CD4-positive, alpha-beta memory T cell (primary cell): ENCODE data around the gene CUTC. TPM values are rescaled to one million over a fixed set of nuclear protein-coding genes. Genes with fewer than 3 reads are reported as not detected.

Experiments used
- CTCF ChIA-PET: fragments of 350-600 bp; sonication (Branson Sonifier 250); formaldehyde crosslinking; loops from one replicate; lab custom pipeline; 2021; ENCODE audit warnings: inconsistent platforms; ENCODE audit not compliant: partially characterized antibody; lab: Charles Lee
- POLR2A ChIA-PET: fragments of 350-600 bp; sonication (Branson Sonifier 250); formaldehyde crosslinking; loops from one replicate; lab custom pipeline; 2021; ENCODE audit not compliant: partially characterized antibody; lab: Charles Lee
- DNase-seq, 5 donors: peaks; one replicate each; pipeline versions ENCODE4 v3.0.0 to v3.0.0-alpha.2; 2020 to 2022; ENCODE audit warnings: mixed read lengths in 1 of 5
- H3K27ac ChIP-seq: one replicate; pipeline ENCODE4 v1.7.0; 2013; ENCODE audit warnings: low read depth, low read length
- H3K27me3 ChIP-seq: 2 replicates; pipeline ENCODE4 v1.7.0; 2013; ENCODE audit warnings: mild to moderate bottlenecking, low read length, moderate library complexity; ENCODE audit not compliant: insufficient read depth
- H3K36me3 ChIP-seq: 2 replicates; pipeline ENCODE4 v1.7.0; 2013; ENCODE audit warnings: mild to moderate bottlenecking, low read length, moderate library complexity; ENCODE audit not compliant: insufficient read depth
- H3K4me1 ChIP-seq: 2 replicates; pipeline ENCODE4 v1.7.0; 2013; ENCODE audit warnings: mild to moderate bottlenecking, low read length, moderate library complexity; ENCODE audit not compliant: insufficient read depth
- H3K4me3 ChIP-seq, 2 donors: one replicate each; pipeline ENCODE4 v1.7.0; 2013; ENCODE audit warnings: low read length in 2 of 2, mild to moderate bottlenecking in 1 of 2
- H3K9me3 ChIP-seq, 2 donors: one replicate each; pipeline ENCODE4 v1.7.0; 2013; ENCODE audit warnings: low read length in 2 of 2, control low read depth in 1 of 2; ENCODE audit not compliant: control insufficient read depth in 1 of 2
- H3K27ac Mint-ChIP-seq, 7 donors: one replicate each; pipeline ENCODE4 v1.8.0; 2020 to 2021; ENCODE audit warnings: mixed read lengths in 7 of 7, mild to moderate bottlenecking in 6 of 7, inconsistent platforms in 3 of 7, moderate library complexity in 3 of 7
- H3K27me3 Mint-ChIP-seq, 2 donors: one replicate each; pipeline ENCODE4 v1.8.0; 2020 to 2021; ENCODE audit warnings: mixed read lengths in 2 of 2
- H3K36me3 Mint-ChIP-seq, 2 donors: one replicate each; pipeline ENCODE4 v1.8.0; 2020 to 2021; ENCODE audit warnings: mixed read lengths in 2 of 2, inconsistent platforms in 1 of 2, mild to moderate bottlenecking in 1 of 2
- H3K4me1 Mint-ChIP-seq, 4 donors: one replicate each; pipeline ENCODE4 v1.8.0; 2020 to 2021; ENCODE audit warnings: mixed read lengths in 4 of 4, mild to moderate bottlenecking in 1 of 4
- H3K4me3 Mint-ChIP-seq, 8 donors: one replicate each; pipeline ENCODE4 v1.8.0; 2020 to 2021; ENCODE audit warnings: mixed read lengths in 8 of 8, mild to moderate bottlenecking in 7 of 8, moderate library complexity in 6 of 8, inconsistent platforms in 3 of 8
- H3K9me3 Mint-ChIP-seq, 8 donors: one replicate each; pipeline ENCODE4 v1.8.0; 2020 to 2021; ENCODE audit warnings: mixed read lengths in 8 of 8, mild to moderate bottlenecking in 5 of 8, inconsistent platforms in 3 of 8, moderate library complexity in 1 of 8
- intact Hi-C: fragments of 100-400 bp; cut with micrococcal nuclease; formaldehyde crosslinking; loops from one replicate; pipeline ENCODE4 v1.15.1; 2023
- polyA plus RNA-seq, 2 donors: library from polyadenylated mRNA; unstranded; fragments of 300-500 nt; fragmentation: Illumina TruSeq; gene quantifications; one replicate each; pipeline ENCODE4 v1.2.3, GENCODE V29; 2021
- total RNA-seq, 2 experiments: library from RNA; stranded (reverse); gene quantifications; one replicate each; pipeline ENCODE4 v1.2.3, GENCODE V29; 2021

CUTC gene
- total and polyA plus RNA-seq, 4 experiments from 2014 or later: 29.8 to 88.8 (median 44.5) TPM

DNA sequence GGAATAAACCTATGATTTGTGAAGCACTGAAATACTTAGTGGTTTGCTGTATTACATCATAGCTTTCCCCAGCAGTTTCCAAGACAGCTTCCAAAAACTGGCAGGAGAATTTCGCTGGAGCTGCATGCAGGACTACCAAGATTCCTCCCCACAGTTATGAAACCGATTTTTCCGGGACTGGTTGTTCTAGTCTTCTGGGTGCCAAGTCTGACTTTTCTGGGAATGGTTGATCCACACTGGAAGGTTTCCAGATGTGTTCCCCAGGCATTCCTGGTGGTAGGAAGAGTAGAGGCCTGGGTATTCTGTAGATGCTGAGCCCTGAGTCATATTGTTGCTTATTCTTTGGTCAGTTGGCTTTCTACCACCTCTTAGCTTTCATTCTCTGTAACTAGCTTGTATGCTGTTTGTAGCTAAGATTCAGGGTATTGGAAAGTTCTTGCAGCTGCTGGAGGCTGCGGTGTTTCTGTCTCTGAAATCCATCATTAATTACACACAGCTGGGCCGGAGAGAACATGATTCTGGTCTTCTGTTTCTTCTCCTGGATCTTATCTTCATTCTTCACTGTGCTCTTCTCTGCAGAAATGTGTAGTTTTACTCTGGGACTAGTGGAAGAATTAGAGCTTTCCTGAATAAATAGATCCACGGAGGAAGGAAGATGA lies 56.7 kb downstream of the CUTC start:
- intact Hi-C loops: no loop called here
- Mint-ChIP-seq H3K27me3 (no peaks in the 10 kb centered on the region), H3K36me3 (peaks cover 5 to 32% of the 10 kb centered on the region in 2 donors), H3K9me3 (no peaks in the 10 kb centered on the region), H3K4me1 (no peaks in the 10 kb centered on the region), H3K4me3 (no peak overlapping the region), H3K27ac (no peak overlapping the region)
- no peak overlapping the region for H3K4me3 ChIP-seq
- H3K36me3 ChIP-seq: no peaks in the 10 kb centered on the region
- H3K27me3 ChIP-seq: no peaks in the 10 kb centered on the region
- POLR2A ChIA-PET: no interaction called here
- no peaks in the 10 kb centered on the region for H3K4me1 ChIP-seq
- H3K27ac ChIP-seq: no peak overlapping the region
- DNase-seq: no peak
- H3K9me3 ChIP-seq: no peaks in the 10 kb centered on the region
- CTCF ChIA-PET: interaction anchor here (1.6 kb wide), 1 partner anchor 20 kb away, joined by 3 read pairs; no protein-coding TSS in a partner anchor

DNA sequence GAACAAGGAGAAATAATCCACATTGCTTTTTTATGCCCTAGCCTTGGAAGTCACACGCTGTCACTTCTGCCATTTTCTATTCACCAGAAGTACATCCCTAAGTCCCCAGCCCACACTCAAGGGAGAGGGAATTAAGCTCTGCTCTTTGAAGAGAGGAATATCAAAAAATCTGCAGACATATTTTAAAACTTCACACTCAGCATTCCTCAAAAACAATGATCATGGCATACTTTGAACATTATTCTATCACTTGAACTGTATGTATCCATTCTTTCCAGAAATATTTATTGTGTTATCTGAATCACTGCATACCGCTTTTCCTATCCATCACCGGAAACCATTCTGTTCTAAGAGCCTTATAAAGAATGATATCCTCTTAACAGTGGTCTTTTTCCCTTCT lies 59.8 kb downstream of the CUTC start:
- CTCF ChIA-PET: no interaction called here
- Mint-ChIP-seq H3K36me3 (peaks cover 6 to 37% of the 10 kb centered on the region in 2 donors), H3K9me3 (no peaks in the 10 kb centered on the region)

DNA sequence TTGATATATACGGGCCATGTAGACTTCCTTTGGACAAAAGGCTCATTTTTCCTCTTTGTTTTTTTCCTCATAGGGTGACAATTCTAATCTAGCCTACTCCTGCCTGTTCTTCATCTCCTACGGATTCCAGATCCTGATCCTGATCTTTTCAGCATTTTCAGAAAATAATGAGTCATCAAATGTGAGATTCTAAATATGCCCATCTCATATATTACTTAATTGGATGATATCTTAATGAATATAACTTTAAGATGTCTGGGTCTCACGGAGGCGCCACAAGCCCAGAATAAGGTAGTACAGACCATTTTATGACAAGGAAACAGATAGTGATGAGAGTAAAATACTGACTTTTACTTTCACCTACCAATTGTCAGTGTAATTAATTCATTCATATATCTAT lies 61.8 kb downstream of the CUTC start:
- no peaks in the 10 kb centered on the region for H3K36me3 ChIP-seq
- Mint-ChIP-seq H3K4me1 (no peaks in the 10 kb centered on the region), H3K9me3 (no peaks in the 10 kb centered on the region), H3K27ac (no peak overlapping the region), H3K4me3 (no peak overlapping the region), H3K27me3 (no peaks in the 10 kb centered on the region), H3K36me3 (peaks cover 7 to 34% of the 10 kb centered on the region in 2 donors)
- POLR2A ChIA-PET: no interaction called here
- no peak overlapping the region for H3K27ac ChIP-seq
- intact Hi-C loops: no loop called here
- H3K4me1 ChIP-seq: no peaks in the 10 kb centered on the region
- no peak overlapping the region for H3K4me3 ChIP-seq
- H3K9me3 ChIP-seq: no peaks in the 10 kb centered on the region
- DNase-seq: no peak
- CTCF ChIA-PET: no interaction called here
- no peaks in the 10 kb centered on the region for H3K27me3 ChIP-seq

More for the DNA sequence above, 59.8 kb downstream of the CUTC start:
- Mint-ChIP-seq H3K27me3 (no peaks in the 10 kb centered on the region), H3K4me1 (no peaks in the 10 kb centered on the region), H3K4me3 (no peak overlapping the region), H3K27ac (no peak overlapping the region)
- no peaks in the 10 kb centered on the region for H3K36me3 ChIP-seq
- POLR2A ChIA-PET: no interaction called here
- H3K27me3 ChIP-seq: no peaks in the 10 kb centered on the region
- intact Hi-C loops: no loop called here
- H3K4me3 ChIP-seq: no peak overlapping the region
- H3K9me3 ChIP-seq: no peaks in the 10 kb centered on the region
- no peak for DNase-seq
- no peak overlapping the region for H3K27ac ChIP-seq
- no peaks in the 10 kb centered on the region for H3K4me1 ChIP-seq

DNA sequence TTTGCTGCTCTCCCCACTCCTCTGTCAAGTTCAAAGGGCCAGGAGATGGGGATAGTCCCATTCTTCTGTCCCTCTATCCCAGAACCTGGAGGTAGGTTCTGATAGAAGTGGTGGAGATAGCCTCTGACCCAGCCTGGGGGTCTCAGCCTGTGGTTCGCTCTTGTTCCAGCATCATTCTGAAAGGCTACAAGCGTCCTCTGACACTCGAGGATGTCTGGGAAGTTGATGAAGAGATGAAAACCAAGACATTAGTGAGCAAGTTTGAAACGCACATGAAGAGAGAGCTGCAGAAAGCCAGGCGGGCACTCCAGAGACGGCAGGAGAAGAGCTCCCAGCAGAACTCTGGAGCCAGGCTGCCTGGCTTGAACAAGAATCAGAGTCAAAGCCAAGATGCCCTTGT lies 64.9 kb downstream of the CUTC start:
- intact Hi-C loops: no loop called here

DNA sequence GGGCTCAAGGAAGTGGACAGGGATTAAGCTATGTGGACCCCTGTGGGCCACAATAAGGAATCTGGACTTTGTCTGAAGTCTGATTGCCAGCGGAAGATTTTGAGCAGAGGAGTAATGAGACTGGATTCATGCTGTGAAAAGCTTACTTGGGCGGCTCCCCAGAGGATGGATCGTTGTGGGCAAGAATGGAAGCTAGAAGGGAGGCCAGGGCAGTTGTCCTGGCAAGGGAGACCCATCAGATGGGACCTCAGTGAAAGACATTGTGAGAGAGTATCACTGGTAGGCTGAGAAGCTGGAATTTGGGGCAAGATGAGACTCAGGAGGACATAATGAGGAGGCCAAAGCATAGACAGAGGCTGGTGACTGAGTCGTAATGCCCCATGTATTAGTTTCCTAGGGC lies 66.0 kb downstream of the CUTC start:
- Histone ChIP-seq H3K4me1 (no peaks in the 10 kb centered on the region), H3K27ac (no peak overlapping the region), H3K9me3 (no peaks in the 10 kb centered on the region), H3K36me3 (no peaks in the 10 kb centered on the region), H3K4me3 (no peak overlapping the region), H3K27me3 (no peaks in the 10 kb centered on the region)
- intact Hi-C loops: no loop called here
- Mint-ChIP-seq H3K36me3 (peaks cover 7 to 26% of the 10 kb centered on the region in 2 donors), H3K27me3 (no peaks in the 10 kb centered on the region), H3K9me3 (no peaks in the 10 kb centered on the region), H3K27ac (no peak overlapping the region), H3K4me3 (no peak overlapping the region), H3K4me1 (no peaks in the 10 kb centered on the region)
- ChIA-PET POLR2A (no interaction called here), CTCF (interaction anchor here (1.0 to 1.2 kb wide), 2 partner anchors 15 to 48 kb away, joined by 3 to 4 read pairs; no protein-coding TSS in a partner anchor)
- no peak for DNase-seq

More for the DNA sequence above, 64.9 kb downstream of the CUTC start:
- Mint-ChIP-seq H3K9me3 (no peaks in the 10 kb centered on the region), H3K27me3 (no peaks in the 10 kb centered on the region), H3K4me1 (no peaks in the 10 kb centered on the region), H3K36me3 (peaks cover 7 to 34% of the 10 kb centered on the region in 2 donors), H3K4me3 (no peak overlapping the region), H3K27ac (no peak overlapping the region)
- Histone ChIP-seq H3K4me1 (no peaks in the 10 kb centered on the region), H3K36me3 (no peaks in the 10 kb centered on the region), H3K27me3 (no peaks in the 10 kb centered on the region), H3K4me3 (no peak overlapping the region), H3K27ac (no peak overlapping the region), H3K9me3 (no peaks in the 10 kb centered on the region)
- POLR2A ChIA-PET: no interaction called here
- DNase-seq: no peak
- CTCF ChIA-PET: interaction anchor here (1.2 kb wide), 1 partner anchor 16 kb away, joined by 3 read pairs; no protein-coding TSS in a partner anchor

DNA sequence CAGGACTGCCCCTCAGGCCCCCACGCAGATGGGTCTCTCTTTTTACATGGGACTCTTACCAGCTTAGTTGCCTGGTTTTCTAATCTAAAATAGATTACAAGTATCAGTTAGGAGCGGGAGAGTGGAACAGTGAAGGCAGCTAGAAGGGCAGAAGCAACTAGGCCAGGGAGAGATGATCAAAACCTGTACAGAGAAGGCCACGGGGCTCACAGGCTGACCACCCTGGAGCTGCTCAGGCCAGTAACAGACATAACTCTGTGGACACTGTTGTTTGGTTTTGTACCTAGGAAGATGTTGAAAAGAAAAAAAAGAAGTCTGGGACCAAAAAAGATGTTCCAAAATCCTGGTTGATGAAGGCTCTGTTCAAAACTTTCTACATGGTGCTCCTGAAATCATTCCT lies 66.9 kb downstream of the CUTC start:
- peaks cover 2 to 24% of the 10 kb centered on the region in 2 donors for H3K36me3 Mint-ChIP-seq
- ChIA-PET CTCF (no interaction called here), POLR2A (no interaction called here)
- Histone ChIP-seq H3K36me3 (no peaks in the 10 kb centered on the region), H3K9me3 (no peaks in the 10 kb centered on the region), H3K4me1 (no peaks in the 10 kb centered on the region), H3K27me3 (no peaks in the 10 kb centered on the region), H3K4me3 (no peak overlapping the region), H3K27ac (no peak overlapping the region)
- no peak overlapping the region for H3K4me3 Mint-ChIP-seq
- no peaks in the 10 kb centered on the region for H3K27me3 Mint-ChIP-seq
- no peaks in the 10 kb centered on the region for H3K9me3 Mint-ChIP-seq
- no peak overlapping the region for H3K27ac Mint-ChIP-seq
- H3K4me1 Mint-ChIP-seq: no peaks in the 10 kb centered on the region
- intact Hi-C loops: no loop called here
- DNase-seq: no peak

DNA sequence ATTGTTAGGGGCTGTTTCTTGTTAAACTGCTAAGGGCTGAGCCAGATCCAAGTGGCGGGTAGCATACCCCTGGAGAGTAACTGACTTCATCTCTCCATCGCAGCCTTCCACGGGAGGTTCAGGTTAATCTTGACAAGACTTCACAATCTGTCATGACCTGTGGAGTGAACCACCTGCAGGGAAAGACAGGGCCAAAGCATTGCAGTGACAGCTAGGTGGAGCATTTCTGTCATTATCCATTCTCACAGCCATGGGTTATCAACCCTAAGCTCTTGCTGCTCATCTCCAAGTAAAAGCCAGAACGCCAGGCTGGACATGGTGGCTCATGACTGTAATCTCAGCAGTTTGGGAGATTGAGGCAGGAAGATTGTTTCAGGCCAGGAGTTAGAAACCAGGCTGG lies 67.6 kb downstream of the CUTC start:
- Mint-ChIP-seq H3K4me3 (no peak overlapping the region), H3K4me1 (no peaks in the 10 kb centered on the region), H3K9me3 (no peaks in the 10 kb centered on the region), H3K27me3 (no peaks in the 10 kb centered on the region), H3K27ac (no peak overlapping the region), H3K36me3 (peaks cover 1 to 20% of the 10 kb centered on the region in 2 donors)
- no peaks in the 10 kb centered on the region for H3K27me3 ChIP-seq
- H3K9me3 ChIP-seq: no peaks in the 10 kb centered on the region
- no peaks in the 10 kb centered on the region for H3K36me3 ChIP-seq
- no peak overlapping the region for H3K4me3 ChIP-seq
- CTCF ChIA-PET: no interaction called here
- no peak for DNase-seq
- no peaks in the 10 kb centered on the region for H3K4me1 ChIP-seq
- H3K27ac ChIP-seq: no peak overlapping the region
- POLR2A ChIA-PET: no interaction called here
- intact Hi-C loops: no loop called here
